Measurements from ENCODE around the gene RYK.
"Not testable (repeated sequence)": the region's sequence is repeated elsewhere in the genome, so short reads cannot be mapped to it uniquely, and the experiment has no call there.

The RYK gene

DNA sequence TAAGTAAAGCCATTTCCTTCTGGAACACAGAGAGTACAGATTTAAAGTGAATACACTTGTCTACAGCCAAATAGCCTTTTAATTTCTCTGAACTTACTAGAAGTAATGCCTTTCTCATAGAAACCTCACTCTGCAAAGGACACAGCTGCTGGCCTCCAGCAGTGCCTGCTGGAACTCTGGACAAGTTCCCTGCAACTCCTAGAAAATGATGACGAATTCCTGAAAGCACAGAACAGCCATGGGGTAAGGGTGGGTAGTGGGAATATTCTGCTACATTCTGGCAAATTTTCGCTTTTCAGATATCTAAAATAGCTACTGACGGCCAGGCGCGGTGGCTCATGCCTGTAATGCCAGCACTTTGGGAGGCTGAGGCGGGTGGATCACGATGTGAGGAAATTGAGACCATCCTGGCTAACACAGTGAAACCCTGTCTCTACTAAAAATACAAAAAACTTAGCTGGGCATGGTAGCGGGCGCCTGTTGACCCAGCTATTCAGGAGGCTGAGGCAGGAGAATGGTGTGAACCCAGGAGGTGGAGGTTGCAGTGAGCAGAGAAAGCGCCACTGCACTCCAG is 34.4 kb downstream of the RYK start:
- DNase-seq (ENCODE audit: low read depth): no peak

DNA sequence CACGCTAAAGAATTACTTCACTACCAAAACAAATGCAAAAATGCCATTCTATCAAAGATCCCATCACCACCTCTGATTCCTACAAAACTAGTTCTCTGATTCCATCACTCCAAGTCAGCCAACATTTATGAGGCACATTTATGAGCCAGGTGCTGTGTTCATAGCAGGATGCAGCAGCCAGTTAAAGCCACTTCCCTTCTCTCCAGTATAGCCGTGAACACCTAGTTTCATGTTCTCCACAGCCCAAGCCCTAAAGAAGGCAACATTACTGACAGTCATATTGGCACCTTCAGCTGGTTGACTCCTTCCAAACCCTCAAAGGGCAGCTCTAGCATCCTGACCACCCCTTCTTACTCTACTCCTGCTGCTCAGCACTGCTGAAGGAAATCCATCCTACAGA is 36.4 kb downstream of the RYK start:
- DNase-seq (ENCODE audit: low read depth): no peak

DNA sequence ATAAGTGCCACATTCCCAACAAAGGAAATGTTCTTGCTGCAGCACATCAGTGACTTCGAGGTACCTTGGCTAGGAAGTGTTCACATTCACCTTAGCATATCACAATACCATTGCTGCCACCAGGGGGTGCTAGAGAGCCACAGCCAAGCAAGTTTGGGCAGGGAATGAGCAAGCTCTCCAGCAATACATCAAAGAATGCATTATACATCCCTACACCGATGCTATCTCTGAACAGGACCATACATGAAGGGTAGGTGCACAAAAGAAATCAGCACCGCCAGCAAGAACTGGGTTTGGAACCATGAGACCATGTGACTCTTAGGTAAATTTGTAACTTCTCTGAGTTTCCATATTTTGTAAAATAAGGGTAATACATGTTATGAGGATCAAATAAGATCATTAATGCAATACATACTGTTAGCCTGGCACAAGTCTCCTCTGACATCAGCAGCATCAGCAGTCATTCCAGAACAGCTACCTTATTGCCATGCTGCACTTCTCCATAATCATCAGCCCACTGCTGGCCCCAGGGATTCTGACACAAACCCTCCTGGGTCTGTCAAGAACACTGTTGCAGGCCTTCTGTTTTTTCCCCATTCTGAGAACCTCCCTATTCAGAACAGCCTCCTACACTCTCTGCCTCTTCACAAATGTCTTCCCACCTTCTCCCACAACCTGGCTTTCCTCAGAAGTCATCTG is 37.5 kb downstream of the RYK start:
- DNase-seq (ENCODE audit: low read depth): peak; percentile 25

DNA sequence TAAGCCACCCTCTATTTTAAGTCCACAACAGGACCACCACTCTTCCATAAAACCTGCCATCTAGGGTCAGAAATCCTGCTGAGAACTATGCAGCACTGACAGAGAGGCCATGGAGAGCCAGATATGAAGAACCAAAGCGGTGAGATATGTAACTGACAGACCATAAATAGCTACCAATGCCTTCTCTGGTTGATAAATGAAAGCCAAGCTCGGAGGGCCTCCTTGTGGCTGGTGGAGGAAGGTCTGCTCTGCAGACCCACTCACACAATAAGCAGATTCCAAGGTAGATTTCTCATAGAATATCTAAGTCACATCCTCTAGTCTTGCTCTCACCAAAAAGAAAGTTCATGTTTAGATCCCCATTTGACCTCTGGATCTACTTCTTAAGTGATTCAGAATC is 38.9 kb downstream of the RYK start:
- peak; percentile 15 for DNase-seq (ENCODE audit: low read depth)

DNA sequence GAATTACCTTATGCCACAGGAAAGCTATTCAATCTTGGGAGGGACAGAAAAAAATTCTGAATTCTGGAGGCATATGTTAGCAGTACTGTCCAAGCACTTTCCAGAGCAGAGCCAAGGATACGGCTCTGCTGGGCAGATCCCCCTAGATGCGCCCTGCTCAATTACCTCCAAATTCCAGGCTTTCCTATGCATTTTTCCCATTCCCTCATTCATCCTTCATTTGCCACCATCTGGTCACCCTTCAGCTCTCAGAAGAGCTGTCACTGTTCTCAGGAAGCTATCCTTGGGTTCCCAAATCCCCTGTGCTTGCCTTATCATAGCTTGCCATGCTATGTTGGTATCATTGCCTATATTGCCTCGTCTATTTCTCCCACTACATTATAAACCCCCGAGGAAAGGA is 45.2 kb downstream of the RYK start:
- DNase-seq (ENCODE audit: low read depth): no peak

DNA sequence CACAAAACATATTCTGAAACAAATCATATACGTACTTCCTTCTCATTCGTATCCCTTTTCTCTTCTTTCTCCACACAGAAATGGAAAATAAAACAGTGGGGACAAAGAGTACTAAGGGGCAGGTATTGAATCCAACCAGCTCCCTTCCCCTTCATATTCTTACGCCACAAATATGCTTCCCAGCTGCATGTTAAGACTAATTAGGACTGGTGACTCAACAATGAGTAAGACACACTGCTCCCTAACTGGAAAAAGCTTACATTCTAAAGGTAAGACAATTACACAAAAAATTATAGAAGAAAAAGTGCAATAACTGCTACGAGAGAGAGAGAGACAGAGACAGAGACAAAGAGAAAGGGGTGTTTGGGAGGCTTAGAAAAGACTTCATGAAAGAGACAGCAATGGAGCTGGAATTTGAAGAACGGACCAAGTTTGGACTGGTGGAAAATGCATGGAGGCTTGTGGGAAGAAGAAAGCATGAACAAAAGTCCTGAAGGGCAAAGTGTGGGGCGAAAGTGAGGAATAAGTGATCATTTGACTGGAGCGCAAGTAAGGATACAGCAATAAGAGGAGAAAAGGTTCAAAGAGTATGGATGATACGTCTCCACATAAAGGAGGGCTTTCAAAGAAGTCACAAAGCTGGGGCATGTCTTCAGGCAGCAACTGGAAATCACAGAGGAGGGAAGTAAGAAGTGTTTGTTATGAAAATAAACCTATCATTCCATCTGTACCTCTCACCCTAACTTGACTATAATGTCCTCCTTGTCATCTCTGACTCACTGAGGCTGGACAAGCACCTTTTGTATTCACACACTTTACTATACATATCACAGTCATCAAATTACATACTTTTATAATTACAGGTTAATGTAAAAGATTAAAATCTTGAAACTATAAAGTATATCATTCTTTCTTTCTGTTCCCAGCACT is 49.2 kb downstream of the RYK start:
- no peak for DNase-seq (ENCODE audit: low read depth)

DNA sequence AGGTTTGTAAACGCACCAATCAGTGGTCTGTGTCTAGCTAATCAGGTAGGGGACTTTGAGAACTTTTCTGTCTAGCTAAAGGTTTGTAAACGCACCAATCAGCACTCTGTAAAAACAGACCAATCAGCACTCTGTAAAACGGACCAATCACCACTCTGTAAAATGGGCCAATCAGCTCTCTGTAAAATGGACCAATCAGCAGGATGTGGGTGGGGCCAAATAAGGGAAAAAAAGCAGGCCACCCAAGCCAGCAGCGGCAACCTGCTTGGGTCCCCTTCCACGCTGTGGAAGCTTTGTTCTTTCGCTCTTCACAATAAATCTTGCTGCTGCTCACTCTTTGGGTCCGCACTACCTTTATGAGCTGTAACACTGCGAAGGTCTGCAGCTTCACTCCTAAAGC is 50.8 kb downstream of the RYK start:
- not testable (repeated sequence) for DNase-seq (ENCODE audit: low read depth)

DNA sequence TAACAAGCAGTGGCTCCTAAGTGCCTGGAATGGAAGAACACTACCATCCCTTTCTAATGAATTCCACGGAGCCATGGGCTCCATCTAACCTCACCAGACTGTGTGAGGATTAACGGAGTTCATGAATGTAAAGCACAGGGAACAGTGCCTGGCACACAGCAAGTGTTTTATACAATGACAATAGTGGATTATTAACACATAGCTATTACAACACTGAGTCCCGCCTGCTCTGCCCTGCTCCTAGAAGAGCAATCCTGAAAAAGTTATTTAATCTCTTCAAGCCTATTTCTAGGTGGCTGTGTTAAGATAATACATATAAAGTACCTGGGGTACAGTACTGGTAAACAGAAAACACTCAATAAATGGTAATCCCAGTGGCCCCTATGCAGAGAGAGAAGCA is 51.4 kb downstream of the RYK start:
- DNase-seq (ENCODE audit: low read depth): no peak

DNA sequence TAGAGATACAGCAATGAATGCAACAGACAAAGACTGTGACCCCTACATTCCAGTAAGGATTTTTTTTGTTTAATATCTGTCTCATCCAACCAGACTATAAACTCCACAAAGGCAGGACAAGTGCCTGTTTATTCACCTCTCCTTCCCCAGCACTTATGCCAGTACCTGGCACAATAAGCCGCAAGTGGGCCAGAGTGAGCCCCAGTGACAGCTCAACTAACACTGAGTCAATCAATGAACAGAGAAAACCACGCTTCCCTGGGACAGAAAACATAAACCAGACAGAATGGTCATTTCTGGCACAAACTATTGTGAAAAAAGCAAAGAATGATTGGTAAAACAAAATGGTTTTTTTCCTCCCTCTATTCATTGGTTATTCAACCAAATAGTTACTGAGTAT is 52.2 kb downstream of the RYK start:
- no peak for DNase-seq (ENCODE audit: low read depth)

DNA sequence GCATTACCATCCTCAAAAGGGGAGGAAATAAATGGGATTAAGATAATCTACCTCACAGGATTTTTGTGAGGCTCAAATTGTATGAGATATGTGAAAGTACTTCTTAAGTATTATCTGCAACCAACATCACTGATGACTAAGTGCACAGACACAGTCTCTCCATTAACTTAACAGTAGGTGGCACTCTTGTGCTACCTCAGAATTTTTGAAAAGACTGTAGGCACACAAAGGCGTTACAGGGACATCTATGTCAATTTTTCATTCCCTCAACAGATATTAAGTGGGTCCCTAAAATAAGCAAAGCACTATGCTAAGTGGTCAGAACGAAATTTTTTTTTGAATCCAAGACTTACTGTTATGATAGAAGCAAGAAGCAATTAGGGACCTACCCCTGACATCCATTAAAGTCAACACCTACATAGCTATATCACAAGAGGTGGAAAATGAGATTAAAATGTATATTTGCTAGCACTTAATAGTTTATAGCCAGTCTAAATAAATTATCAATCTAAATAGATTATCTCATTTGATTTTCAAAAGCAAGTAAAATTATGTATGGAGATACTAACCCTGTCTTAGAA is 52.9 kb downstream of the RYK start:
- DNase-seq (ENCODE audit: low read depth): peak; percentile 15

DNA sequence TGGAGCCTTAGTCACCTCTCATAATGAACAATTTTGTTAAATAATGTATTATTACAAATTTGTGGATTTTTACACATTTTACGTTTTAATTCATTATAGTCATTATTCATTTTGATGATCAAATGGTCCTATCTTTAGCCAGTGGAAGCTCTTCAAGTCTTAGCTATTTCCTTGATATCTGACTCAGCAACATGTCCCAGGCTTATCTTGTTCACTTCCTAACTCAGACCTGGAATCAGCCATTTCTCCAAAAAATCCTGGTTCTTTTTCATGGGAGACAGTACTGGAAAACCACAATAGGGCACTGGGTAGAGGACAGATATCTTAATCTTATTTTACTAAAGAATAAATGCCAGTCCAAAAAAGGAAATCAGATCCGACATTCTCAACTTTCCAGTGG is 56.4 kb downstream of the RYK start:
- DNase-seq (ENCODE audit: low read depth): no peak

DNA sequence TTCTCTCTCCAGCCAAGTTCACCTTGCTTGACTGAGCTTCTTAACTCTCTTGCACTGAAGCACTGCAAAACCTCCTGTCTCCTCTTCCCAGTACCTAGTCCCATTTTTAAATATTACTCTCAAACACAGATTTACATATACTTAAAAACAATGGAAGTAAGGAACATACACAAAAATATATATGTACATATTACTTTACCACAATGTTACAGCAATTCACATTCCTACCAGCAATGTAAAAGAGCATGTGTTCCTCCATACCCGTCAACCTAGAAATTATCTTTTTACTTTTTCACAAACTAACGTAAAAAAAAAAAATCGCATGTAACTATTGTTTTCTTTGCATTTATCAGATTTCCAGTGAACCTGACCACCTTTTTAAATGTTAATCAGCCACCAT is 60.4 kb downstream of the RYK start:
- DNase-seq (ENCODE audit: low read depth): no peak

DNA sequence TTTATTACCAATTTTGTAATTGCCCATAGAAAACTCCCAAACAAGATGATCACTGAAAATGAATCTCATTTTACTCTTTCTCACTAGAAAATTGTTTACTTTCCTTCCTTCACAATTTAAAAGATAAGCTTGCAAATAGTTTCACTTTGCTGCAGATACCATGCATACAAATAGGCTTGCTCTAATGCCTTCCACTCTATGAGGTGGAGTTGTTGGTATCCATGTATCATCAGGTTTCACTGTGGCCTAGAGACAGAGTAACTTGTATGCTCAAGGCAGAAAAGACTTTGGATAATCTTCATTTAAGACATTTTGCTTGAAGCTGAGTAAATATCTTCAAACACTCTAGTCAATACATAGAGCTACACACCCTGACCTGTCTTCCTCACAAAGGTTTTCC is 60.8 kb downstream of the RYK start:
- no peak for DNase-seq (ENCODE audit: low read depth)

DNA sequence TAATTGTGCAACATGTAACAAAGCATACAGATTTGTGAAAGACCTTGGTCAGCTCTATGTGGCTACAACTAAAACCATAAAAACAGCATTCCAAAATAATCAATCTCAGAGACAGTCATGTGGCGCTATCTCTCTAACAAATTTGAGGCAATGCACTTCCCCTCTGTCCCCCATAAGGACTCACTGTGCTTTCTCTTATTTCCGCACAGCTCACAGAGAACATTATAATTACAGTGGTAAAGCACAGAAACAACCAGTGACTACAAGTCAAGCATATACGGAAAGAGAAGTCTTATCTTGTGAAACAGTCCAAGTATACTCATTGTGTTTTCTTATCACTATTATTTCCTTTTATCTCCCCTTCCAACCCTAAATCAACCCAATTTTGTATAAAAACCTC is 64.3 kb downstream of the RYK start:
- peak; percentile 33 for DNase-seq (ENCODE audit: low read depth)

DNA sequence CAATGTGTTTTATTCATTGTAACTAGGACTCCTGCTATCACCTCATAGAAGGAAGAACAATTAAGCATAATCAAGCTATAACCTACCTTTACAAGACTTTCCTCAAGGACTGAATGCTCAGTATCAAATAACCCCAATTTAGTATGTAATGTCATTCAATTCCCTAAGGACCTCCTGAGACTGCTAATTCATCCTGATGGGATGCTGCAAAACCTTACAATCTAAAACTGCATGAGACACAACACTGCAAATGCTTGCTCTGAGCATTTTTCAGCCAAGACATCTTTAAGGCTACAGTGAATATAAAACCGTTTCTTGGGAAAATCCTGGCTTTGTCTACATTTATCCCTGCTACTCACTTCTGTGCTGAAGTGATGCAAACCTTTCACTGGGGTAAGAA is 69.9 kb downstream of the RYK start:
- no peak for DNase-seq (ENCODE audit: low read depth)

DNA sequence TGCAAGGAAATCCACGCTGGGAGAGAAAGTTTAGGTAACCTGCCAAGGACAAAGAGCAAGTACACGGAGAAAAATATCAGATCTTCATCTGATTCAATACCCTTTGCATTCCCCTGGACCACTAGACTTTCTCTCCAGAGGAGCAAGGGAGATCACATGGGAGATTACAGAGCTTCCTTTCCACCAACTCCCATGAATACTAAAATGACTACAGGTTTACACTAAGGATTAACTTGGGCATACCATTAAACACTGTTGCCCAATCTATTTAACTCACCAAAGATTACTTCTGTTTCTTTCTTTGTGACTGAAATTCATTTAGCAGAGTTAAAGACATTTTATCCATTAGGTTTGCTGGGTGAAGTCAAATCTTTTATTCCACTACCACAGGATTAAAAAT is 71.2 kb downstream of the RYK start:
- DNase-seq (ENCODE audit: low read depth): no peak

DNA sequence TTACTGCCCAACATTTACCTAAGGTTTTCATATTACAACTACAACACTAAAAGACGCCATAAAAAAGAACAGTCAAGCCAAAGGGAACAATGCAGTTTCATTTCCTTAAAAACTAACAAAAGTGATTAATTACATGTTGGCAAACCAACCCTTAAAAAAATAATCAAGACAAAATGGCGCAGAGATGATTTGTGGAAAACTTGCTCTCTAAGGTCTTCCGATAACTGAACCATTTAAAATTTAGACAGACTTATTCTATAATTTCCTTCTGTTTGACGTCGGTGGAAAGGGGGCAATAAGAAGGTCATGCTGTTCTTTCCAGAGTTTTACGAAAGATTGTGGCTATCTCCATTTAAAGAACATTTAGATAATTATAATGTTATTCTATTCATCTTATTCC is 87.6 kb downstream of the RYK start:
- DNase-seq (ENCODE audit: low read depth): no peak

DNA sequence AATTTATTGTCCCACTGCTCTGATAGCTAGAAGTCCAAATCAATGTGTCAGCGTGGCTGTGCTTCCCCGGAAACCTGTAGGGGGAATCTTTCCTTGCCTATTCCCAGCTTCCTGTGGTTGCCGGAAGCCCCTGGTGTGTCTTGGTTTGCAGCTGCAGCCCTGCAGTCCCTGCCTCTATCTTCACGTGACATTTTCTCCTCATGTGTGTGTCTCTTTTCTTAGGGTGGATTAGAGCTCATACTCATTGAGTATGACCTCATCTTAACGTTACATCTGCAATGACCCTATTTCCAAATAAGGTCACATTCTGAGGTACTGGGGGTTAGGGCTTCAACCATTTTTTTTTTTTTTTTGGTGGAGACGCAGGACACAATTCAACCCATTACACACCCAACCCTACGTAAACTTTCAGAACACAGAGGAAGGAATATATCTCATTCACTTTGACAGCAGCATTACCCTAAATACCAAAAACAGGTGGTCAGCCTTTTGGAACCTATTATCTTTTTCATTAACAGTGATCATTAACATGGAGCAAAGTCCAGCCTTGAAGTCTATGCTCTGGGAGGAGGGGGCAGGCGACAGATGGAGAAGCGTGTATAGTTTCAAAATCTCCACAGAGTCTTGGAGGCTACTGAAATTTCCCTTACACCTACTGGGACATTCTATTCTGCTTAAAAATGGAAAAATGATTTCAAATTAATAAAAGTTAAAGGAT is 88.6 kb downstream of the RYK start:
- DNase-seq (ENCODE audit: low read depth): no peak

DNA sequence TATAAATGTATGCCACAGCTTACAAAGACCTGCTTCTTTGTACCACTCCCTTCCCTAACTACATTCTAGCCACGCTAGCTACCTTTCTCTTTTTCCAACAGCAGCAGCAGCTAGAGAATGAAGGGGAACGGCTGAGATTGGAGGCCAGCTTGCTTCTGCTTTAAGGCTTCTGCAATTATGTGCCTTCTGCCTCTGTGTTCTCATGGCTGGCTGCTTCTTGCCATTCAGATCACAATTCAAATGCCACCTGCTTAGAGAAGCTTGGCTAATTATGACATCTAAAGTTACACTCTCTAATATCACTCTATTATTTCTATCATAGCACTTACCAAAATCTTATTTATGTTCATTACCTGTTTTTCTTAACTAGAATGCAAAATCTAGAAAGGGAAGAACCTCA is 95.2 kb downstream of the RYK start:
- no peak for DNase-seq (ENCODE audit: low read depth)

DNA sequence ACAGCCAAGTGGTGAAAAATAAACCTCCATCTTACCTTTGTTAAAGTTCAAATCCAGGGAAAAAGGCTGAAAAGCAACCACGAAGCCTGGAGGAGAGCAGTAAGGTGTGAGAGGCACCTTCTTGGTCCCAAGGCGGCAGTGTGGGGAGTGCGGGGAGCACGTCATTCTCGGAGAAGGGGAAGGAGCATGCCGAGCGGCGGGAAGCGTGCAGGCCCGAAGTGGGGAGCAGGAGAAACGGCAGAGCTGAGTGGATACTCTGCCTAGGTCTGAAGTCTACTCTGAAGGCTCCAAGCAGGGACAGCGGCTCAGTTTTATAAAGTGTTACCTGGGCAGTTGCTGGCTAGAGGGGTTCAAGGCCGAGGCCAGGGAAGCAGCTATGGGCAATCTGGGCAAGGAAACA is 96.9 kb downstream of the RYK start:
- DNase-seq (ENCODE audit: low read depth): no peak

DNA sequence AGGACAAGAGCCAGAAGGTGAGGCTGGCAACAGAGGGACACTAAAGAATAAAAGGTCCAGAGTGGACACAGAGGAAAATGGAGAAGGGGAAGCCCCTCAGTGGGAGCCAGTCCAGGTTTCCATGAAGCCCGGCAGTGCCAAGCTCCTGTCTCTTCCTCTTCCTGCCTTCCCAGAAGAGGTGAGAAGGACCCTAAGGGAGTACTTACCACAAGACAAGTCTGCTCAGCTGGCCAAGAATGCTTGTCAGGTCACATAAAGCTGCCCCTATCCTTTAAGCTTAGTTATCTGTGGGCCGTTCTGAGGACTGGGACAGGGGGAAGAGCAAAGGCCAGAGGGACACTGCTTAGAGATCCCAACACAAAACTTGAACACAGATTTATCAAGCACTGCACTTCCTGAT is 100.2 kb downstream of the RYK start:
- no peak for DNase-seq (ENCODE audit: low read depth)

DNA sequence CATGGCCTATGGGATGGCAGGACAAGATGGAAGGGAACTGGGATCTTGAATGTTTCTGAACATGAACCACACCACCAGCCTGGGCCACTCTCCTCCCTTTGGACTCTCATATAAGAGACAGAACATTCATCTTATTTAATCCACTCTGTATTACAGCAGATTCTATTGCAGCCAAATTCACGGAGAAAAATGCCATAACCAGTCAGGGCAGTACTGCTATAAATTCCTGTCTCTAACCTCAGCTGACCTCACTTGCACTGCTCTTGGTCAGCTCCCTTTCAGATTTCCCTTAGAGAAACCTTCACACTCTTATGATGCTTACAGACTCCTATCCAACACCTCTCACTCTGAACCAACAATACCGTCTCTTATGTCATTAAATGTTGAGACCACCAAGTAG is 101.4 kb downstream of the RYK start:
- no peak for DNase-seq (ENCODE audit: low read depth)

All from CMK (cell line).